NCI-H748 (cell line): Measurements from ENCODE around the gene DEPDC1B.
A peak's percentile ranks its signal among the peaks of the same experiment; 100 is the strongest.
"Not testable (repeated sequence)": the region's sequence is repeated elsewhere in the genome, so short reads cannot be mapped to it uniquely, and the experiment has no call there.

Experiments
- DNase-seq: peaks from one replicate; lab custom pipeline; 2025; ENCODE audit not compliant: unreplicated experiment; lab: John Stamatoyannopoulos, UW

DEPDC1B gene, protein sequence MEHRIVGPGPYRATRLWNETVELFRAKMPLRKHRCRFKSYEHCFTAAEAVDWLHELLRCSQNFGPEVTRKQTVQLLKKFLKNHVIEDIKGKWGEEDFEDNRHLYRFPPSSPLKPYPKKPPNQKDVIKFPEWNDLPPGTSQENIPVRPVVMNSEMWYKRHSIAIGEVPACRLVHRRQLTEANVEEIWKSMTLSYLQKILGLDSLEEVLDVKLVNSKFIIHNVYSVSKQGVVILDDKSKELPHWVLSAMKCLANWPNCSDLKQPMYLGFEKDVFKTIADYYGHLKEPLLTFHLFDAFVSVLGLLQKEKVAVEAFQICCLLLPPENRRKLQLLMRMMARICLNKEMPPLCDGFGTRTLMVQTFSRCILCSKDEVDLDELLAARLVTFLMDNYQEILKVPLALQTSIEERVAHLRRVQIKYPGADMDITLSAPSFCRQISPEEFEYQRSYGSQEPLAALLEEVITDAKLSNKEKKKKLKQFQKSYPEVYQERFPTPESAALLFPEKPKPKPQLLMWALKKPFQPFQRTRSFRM

GRCh38 chr5:60699609-60700415, at the start of gene DEPDC1B:
Gene DEPDC1B (minus strand): TSS chr5:60700166. CDS start chr5:60700093, 73 bp downstream.
- peak; percentile 96 for DNase-seq

GRCh38 chr5:60744682-60745081, 44.7 kb upstream of the DEPDC1B start:
- no peak for DNase-seq

DNA sequence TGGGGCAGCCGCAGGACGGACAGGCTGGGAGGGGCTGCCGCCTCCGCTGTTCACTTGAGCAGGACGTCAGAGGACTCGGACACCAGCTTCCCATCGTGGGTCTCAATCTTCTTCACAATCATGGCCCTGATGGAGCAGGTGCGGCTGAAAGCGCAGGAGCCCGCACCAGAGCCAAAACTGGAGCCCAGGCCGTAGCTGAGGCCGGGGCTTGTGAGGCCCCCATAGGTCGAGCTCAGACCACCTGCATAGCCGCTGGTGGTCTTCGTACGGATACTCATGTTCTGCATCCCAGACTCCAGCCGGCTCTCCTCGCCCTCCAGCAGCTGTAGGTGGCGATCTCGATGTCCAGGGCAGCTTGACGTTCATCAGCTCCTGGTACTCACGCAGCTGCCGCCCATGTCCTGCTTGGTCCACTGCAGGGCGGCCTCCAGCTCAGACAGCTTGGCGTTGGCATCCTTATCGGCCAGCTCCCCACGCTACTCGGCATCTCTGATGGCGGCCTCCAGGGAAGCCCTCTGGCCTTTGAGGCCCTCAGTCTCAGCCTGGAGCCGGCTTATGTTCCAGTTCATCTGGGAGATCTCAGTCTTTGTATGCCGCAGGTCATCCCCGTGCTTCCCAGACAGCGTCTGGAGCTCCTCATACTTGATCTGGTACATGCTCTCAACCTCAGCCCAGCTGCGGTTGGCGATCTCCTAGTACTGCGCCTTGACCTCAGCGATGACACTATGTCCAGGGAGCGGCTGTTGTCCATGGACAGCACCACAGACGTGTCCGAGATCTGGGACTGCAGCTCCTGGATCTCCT, 43.7 kb upstream of the DEPDC1B start:
- no peak for DNase-seq

DNA sequence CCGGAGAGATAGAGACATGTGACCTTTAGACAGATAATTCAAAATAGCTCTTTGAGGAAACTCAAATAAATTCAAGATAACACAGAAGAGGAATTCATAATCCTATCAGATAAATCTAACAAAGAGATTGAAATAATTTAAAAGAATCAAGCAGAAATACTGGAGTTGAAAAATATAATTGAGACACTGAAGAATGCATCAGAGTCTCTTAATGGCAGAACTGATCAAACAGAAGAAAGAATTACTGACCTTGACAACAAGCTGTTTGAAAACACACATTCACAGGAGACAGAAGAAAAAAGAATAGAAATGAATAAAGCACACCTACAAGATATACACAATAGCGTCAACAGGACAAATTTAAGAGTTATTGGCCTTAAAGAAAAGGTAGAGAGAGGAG, 40.4 kb upstream of the DEPDC1B start:
- no peak for DNase-seq

DNA sequence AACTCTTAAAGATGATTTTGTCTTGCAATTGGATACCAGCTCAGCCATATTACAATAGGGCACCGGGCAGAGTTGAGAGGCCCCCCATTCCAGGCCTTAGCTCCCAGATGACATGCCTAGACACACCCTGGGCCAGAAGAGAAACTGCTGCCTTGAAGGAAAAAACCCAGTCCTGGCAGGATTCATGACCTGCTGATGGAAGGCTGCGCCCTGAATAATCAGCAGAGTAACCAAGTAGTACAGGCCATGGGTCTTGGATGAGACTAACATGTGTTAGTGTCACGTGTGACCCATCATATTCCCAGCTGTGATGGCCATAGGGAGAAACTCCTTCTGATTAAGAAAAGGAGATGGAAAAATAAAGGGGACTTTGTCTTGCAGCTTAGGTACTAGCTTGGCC, 39.0 kb upstream of the DEPDC1B start:
- DNase-seq = no peak

- no peak for DNase-seq
These were observed 38.5 kb upstream of the DEPDC1B start for GRCh38 chr5:60738461-60738860.

DNA sequence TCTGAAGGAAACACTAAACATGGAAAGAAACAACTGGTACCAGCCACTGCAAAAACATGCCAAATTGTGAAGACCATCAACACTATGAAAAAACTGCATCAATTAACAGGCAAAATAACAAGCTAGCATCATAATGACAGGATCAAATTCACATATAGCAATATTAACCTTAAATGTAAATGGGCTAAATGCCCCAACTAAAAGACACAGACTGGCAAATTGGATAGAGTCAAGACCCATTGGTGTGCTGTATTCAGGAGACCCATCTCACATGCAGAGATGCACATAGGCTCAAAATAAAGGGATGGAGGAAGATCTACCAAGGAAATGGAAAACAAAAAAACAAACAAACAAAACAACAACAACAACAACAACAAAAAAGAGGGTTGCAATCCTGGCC, 30.9 kb upstream of the DEPDC1B start:
- not testable (repeated sequence) for DNase-seq

DNA sequence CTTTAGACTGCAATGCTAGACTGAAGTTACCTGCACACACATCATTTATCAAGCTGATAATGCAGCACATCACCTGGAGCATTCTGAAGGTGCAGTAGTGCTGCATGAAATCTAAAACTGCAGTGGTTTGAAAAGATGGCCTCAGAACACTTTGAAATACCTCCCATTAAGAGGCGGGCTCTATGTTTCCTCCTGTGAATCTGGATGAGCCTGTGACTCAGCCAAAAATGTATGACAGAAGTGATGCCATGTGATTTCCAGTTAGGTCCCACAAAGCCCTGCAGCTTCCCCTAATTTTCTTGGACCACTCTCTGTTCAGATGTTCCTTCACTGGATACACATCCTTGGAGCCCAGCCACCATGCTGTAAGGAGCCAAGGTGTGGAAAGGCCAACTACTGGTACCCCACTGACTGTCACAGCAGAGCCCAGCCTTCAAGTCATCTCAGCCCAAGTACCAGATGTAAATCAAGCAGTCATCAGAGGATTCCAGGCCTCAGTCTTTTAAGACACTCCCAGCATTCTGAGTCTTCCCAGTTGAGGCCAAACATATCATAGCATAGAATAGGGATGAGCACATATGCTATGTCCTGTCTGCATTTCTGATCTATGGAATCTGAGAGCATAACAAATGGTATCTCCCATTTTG, 27.2 kb upstream of the DEPDC1B start:
- no peak for DNase-seq

DNA sequence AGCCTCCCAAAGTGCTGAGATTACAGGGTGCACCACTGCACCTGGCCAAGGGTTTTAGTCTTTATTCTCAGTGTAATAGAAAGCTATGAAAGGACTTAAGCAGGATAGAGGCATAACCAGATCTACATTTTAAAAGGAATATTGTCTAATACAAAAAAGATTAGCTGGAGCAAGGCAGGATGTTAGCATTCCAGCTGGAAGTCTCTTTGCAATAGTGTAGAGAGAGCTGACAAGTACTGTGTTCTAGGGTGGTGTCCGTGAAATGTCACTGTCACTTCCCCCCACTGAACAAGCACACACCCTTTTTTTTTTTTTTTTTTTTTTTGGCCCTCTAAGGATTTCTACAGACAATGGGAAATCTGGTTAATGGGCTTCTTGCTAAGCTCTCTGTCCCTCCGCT, 24.2 kb upstream of the DEPDC1B start:
- no peak for DNase-seq

GRCh38 chr5:60722416-60722815, 22.4 kb upstream of the DEPDC1B start:
- peak; percentile 99 for DNase-seq

- DNase-seq = no peak
These were observed 19.4 kb upstream of the DEPDC1B start for GRCh38 chr5:60719329-60719728.

GRCh38 chr5:60718166-60718892, 18.4 kb upstream of the DEPDC1B start:
- no peak for DNase-seq

DNA sequence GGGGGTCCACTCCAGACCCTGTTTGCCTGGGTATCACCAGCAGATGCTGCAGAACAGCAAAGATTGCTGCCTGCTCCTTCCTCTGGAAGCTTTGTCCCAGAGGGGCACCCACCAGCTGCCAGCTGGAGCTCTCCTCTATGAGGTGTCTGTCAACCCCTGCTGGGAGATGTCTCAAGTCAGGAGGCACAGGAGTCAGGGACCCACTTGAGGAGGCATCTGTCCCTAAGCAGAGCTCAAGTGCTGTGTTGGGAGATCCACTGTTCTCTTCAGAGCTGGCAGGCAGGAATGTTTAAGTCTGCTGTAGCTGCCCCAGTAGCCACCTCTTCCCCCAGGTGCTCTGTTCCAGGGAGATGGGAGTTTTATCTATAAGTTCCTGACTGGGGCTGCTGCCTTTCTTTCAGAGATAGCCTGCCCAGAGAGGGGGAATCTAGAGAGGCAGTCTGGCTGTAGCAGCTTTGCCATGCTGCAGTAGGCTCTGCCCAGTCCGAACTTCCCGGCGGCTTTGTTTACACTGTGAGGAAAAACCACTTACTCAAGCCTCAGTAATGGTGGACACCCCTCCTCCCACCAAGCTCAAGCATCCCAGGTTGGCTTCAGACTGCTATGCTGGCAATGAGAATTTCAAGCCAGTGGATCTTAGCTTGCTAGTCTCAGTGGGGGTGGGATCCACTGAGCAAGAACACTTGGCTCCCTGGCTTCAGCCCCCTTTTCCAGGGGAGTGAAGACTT, 15.4 kb upstream of the DEPDC1B start:
- DNase-seq = not testable (repeated sequence)

- DNase-seq = no peak
These were observed 13.0 kb upstream of the DEPDC1B start for GRCh38 chr5:60712950-60713349.

DNA sequence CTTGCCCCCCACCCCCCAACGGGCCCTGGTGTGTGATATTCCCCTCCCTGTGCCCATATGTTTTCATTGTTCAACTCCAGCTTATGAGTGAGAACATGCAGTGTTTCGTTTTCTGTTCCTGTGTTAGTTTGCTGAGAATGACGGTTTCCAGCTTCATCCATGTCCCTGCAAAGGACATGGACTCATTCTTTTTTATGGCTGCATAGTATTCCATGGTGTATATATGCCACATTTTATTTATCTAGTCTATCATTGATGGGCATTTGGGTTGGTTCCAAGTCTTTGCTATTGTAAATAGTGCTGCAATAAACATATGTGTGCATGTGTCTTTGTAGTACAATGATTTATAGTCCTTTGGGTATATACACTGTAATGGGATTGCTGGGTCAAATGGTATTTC, 11.9 kb upstream of the DEPDC1B start:
- DNase-seq = not testable (repeated sequence)

DNA sequence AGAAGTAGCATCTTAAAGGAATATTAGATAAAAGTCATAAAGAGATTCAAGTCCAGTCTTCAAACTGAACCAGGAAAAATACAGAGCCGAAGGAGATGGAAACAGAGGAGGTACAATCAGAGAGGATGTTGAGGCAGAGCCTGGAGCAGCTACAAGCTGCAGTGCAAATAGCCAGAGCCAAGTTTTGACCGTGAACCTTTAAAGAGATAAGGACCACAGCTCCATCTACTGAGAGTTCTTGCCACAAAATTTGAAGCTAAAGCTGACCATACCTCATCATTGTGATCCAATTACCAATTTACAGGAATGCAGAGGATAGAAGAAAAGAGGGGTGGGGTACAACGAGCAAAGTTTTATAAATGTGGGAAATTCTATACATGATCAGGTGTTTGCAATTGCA, 10.4 kb upstream of the DEPDC1B start:
- DNase-seq = no peak

DNA sequence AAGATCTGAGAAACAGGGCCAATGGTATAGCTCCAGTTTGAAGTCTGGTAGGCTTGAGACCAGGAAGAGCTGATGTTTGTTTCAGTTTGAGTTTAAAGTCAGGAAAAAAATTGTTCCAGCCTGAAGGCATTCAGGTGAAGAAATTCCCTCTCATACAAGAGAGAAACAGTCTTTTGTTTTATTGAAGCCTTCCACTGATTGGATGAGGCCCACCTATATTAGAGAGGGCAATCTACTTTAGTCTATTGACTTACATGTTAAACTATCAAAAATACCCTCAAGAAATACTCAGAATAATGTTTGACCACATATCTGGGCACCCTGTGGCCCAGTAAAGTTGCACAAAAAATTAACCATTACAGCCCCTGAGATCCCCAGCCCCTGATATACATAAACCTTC, 5.2 kb upstream of the DEPDC1B start:
- no peak for DNase-seq

DNA sequence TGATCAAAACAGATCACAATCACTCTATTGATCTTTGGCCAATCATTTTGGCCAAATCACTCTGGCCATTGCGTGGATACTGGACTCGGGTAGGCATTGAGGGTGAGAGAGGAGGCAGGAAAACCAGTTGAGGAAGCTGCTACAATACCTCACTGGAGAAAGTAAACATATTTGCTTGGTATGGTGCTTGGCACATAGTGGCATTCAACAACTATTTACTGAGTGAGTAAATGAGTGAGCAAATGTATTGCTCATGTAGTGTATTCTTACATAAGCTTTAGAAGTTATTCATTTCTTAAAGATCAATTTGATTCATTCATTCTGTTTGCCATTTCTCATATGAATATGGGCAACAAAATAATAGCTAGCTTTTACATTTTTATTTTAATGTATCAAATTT, 4.0 kb upstream of the DEPDC1B start:
- DNase-seq = no peak

GRCh38 chr5:60701321-60701968, 1.5 kb upstream of the DEPDC1B start:
- DNase-seq = no peak
